Large intestine (tissue), 3 donors: ENCODE data around the gene GOLGA3. TPM values are rescaled to one million over a fixed set of nuclear protein-coding genes. Genes with fewer than 3 reads are reported as not detected.

Experiments
- DNase-seq, 2 donors: peaks; one replicate each; pipeline versions ENCODE4 v3.0.0 to v3.0.0-alpha.2; 2013
- H3K27ac ChIP-seq: one replicate; pipeline ENCODE4 v1.5.1; 2013; ENCODE audit warnings: low read length
- H3K27me3 ChIP-seq: 2 replicates; pipeline ENCODE4 v1.6.1; 2013; ENCODE audit warnings: low read length; ENCODE audit not compliant: control insufficient read depth, insufficient read depth
- H3K36me3 ChIP-seq: 2 replicates; pipeline ENCODE4 v1.6.1; 2013; ENCODE audit warnings: low read length; ENCODE audit not compliant: control insufficient read depth, insufficient read depth
- H3K4me1 ChIP-seq: one replicate; pipeline ENCODE4 v1.6.1; 2013; ENCODE audit warnings: low read length; ENCODE audit not compliant: control insufficient read depth, insufficient read depth
- H3K4me3 ChIP-seq: one replicate; pipeline ENCODE4 v1.5.1; 2013; ENCODE audit warnings: low read length
- H3K9me3 ChIP-seq: one replicate; pipeline ENCODE4 v1.6.1; 2013; ENCODE audit warnings: mild to moderate bottlenecking, low read depth, low read length, moderate library complexity; ENCODE audit not compliant: control insufficient read depth
- WGBS: methylation state at CpG from one replicate; pipeline ENCODE4 v1.1.5; 2013; ENCODE audit warnings: low lambda C conversion rate; ENCODE audit not compliant: insufficient coverage; 5-methylcytosine and 5-hydroxymethylcytosine counted together
- polyA plus RNA-seq: library from polyadenylated mRNA; unstranded; fragments of 120-200 nt; gene quantifications from one replicate; pipeline ENCODE4 v1.2.1, GENCODE V29; 2013

The GOLGA3 gene
- polyA plus RNA-seq, 1 donor: 31.9 TPM

DNA sequence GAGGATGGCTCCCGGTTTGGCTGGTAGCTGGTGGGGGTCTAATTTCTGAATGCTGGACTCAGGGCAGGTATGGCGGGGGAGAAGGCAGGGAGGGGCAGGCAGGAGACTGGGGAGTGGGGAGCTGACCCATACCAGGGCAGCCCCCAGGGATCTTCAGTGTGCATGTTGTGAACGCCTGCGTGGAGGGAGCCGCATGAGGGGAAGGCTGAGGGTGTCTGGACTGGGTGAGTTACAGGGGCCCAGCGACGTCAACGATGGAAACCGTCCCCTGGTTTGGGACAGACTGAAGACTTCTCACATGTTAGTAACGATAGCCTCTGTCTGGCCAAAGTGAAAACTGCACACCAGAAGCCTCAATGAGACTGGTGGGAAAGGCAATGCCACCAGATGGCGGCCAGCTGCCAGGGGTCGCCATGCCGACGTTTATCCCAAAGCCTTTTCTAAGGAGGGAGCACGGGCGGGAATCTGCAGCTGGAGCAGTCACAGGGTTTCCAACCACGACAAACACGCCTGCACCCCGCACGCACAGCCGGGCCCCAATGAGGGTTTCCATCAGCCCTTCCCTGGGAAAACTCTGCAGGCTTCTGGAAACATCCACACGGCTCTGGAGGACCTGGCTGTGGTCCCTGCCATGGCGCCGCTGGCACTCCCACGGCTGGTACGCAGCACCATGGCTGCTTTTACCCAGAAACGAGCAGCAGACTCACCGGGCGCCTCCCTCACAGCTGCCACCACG is 104.0 kb downstream of the GOLGA3 start:
- no peak for DNase-seq
- Histone ChIP-seq H3K4me1 (no peaks in the 10 kb centered on the region), H3K27ac (no peak overlapping the region), H3K27me3 (no peaks in the 10 kb centered on the region), H3K9me3 (peaks cover 5% of the 10 kb centered on the region), H3K4me3 (no peak overlapping the region), H3K36me3 (peaks cover 73% of the 10 kb centered on the region)
- WGBS: no CpG with 5 or more reads among the region's 30 CpGs

DNA sequence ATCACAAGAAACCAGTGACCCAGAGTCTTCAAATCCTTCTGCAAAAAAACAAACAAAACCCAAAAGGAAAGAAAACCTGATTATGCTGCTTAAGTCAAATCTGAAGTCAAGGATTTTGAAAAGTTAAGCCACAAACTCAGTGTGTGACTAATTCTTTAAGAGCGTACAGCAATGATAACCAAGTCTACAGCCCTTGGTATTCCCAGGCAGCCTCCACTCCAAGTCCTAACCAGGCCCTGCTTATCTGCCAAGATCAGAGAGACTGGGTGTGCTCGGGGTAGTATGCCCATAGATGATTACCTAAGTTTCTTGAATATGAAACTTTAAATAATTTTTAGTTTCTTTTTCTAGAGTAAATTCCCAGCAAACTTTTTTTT is 104.9 kb downstream of the GOLGA3 start:
- peaks cover 78% of the 10 kb centered on the region for H3K36me3 ChIP-seq
- no peaks in the 10 kb centered on the region for H3K4me1 ChIP-seq
- no CpG with 5 or more reads among the region's 2 CpGs for WGBS
- H3K27me3 ChIP-seq: no peaks in the 10 kb centered on the region
- peaks cover 5% of the 10 kb centered on the region for H3K9me3 ChIP-seq
- H3K4me3 ChIP-seq: no peak overlapping the region
- DNase-seq: no peak
- H3K27ac ChIP-seq: no peak overlapping the region

DNA sequence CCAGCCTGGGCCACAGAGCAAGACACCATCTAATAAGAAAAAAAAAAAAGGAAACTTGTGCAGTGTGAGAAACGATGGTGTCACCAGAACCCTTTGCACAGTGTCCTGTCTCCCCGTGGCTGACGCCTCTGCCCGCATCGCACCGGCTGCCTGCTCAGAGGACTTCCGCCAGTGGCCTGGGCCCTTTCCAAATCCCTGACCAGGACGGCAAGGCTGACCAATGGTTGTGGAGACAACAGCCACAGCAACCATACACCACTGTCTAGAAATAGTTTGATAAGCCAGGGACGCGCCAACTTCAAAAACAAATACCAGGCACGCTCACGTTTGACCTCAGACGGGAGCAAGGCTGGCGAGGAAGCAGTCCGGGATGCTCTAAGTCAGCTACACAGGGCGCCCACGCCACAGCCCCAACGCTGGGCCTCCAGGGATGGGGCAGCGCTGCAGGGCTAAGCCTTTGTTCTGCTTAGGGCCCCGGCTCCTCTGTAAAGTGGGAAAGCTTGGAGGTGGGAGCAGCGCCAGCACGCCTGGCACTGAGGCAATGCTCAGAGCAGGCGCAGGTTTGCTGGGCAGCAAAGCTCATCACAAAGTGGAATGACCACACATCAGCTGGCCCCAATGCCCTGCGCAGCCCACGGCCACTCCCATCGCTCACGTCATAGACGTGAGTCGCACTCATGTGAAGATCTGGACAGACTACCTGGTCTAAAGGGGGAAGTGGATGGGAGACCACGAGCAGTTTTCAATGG is 105.5 kb downstream of the GOLGA3 start:
- Histone ChIP-seq H3K4me3 (no peak overlapping the region), H3K9me3 (peaks cover 5% of the 10 kb centered on the region), H3K27me3 (no peaks in the 10 kb centered on the region), H3K36me3 (peaks cover 74% of the 10 kb centered on the region), H3K4me1 (no peaks in the 10 kb centered on the region), H3K27ac (no peak overlapping the region)
- DNase-seq: no peak
- WGBS: no CpG with 5 or more reads among the region's 30 CpGs

DNA sequence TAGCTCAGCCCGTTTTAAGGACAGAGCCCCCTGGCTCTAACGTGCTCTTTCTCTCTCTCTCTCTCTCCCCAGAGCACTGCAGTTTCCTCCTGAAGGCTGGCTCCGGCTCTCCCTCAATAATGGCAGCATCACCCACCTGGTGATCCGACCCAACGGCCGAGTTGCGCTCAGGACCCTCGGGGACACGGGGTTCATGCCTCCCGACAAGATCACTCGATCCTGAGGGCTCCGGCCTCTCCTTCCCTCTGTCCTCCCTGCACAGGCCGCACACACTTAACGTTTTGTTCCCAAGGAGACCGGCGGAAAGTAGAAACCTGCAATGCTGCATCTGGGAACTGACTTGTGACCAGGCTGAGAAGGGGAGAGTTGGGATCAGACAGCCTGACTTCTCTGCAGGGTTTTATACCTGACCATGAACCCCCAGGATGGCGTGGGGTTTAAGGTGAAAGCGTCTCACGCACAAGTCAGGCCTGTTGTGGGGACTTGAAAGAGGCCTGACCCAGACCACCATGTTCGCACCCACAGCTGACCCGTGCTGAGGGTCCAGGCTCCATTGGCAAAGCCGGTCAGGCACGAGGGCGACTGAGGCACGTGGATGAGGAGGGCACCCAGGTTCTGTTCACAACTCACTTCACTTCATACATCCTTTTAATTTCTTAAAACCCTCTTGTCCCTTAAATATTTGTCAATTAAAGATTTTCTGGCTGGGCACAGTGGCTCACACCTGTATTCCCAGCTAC is 107.9 kb downstream of the GOLGA3 start:
- H3K27me3 ChIP-seq: no peaks in the 10 kb centered on the region
- DNase-seq: no peak
- no CpG with 5 or more reads among the region's 25 CpGs for WGBS
- H3K4me1 ChIP-seq: no peaks in the 10 kb centered on the region
- H3K9me3 ChIP-seq: peaks cover 9% of the 10 kb centered on the region
- H3K27ac ChIP-seq: no peak overlapping the region
- H3K36me3 ChIP-seq: peaks cover 71% of the 10 kb centered on the region
- H3K4me3 ChIP-seq: no peak overlapping the region

DNA sequence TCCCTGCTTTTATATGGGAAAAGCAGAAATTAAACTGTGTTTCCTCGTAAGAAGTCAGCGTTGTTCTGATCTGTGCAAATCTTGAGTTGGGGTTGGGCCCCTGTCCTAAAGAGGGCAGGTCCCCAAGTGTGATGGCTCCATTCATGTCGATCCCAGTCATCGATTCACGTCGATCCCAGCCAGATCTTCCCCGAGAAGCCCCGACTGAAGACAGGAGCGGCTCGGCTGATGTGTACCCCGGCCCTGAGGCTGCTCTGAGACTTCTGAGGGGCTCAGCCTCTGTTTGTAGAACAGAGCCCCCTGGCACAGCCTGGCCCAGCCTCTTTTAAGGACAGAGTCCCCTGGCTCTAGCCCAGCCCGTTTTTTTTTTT is 108.7 kb downstream of the GOLGA3 start:
- DNase-seq: no peak
- Histone ChIP-seq H3K27ac (no peak overlapping the region), H3K4me1 (no peaks in the 10 kb centered on the region), H3K36me3 (peaks cover 65% of the 10 kb centered on the region), H3K9me3 (peaks cover 9% of the 10 kb centered on the region), H3K27me3 (no peaks in the 10 kb centered on the region), H3K4me3 (no peak overlapping the region)
- no CpG with 5 or more reads among the region's 12 CpGs for WGBS

DNA sequence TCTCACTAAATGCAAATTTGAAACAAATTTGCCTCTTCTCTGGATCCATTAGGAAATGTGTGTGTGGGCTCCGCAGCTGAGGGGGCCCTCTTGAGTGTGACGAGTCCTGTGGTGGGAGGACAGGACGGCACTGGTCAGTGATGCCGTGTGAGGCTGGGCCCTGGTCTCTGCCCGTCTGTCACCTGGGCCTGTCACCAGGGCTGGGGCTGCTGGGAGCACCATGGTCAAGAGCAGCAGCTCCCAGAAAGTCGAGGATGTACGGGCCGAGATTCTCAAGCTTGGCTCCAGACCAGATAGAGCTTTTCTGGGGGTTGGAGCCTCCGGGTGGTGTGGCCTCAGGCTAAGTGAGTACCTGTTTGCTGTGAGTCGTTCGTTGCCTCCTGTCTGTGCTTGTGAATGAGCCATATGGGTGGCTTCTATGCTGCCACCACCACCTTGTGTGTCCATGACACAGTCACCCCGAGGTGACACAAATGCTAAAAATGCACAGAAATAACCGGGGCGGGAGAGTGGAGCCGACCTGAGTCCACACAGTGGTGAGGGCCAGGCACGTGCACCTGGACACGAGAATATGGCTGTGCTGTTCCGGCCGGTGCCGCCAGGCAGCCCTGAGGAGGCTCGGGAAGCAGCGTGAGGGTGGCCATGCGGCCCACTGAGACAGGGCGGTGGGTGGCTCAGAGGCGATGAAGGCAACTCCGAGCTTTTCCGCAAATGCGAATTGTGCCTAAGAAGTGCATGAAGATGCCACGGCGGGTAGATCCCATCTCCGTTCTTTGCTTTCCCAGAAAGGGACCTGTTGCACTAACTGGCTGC is 109.3 kb downstream of the GOLGA3 start:
- Histone ChIP-seq H3K27me3 (no peaks in the 10 kb centered on the region), H3K4me1 (no peaks in the 10 kb centered on the region), H3K36me3 (peaks cover 63% of the 10 kb centered on the region), H3K27ac (no peak overlapping the region), H3K9me3 (peaks cover 9% of the 10 kb centered on the region), H3K4me3 (no peak overlapping the region)
- DNase-seq: no peak
- WGBS: no CpG with 5 or more reads among the region's 31 CpGs

Other genes starting within 250 kb of the GOLGA3 start
- gene LRCOL1, start 218.3 kb downstream of the GOLGA3 start, polyA plus RNA-seq: 0.40 TPM
- gene P2RX2, start 210.1 kb downstream of the GOLGA3 start, polyA plus RNA-seq: 24.1 TPM
- gene POLE, start 141.5 kb downstream of the GOLGA3 start, polyA plus RNA-seq: 48.1 TPM
- 45.5 TPM for gene PXMP2, start 141.3 kb downstream of the GOLGA3 start, polyA plus RNA-seq
- 23.3 TPM for gene PGAM5, start 118.0 kb downstream of the GOLGA3 start, polyA plus RNA-seq
- gene ANKLE2, start 67.0 kb downstream of the GOLGA3 start, polyA plus RNA-seq: 60.2 TPM
- 31.9 TPM for gene CHFR, start 58.7 kb upstream of the GOLGA3 start, polyA plus RNA-seq
- 20.0 TPM for gene ZNF605, start 127.4 kb upstream of the GOLGA3 start, polyA plus RNA-seq
- 14.7 TPM for gene ZNF26, start 157.5 kb upstream of the GOLGA3 start, polyA plus RNA-seq
- 40.2 TPM for gene ZNF84, start 208.6 kb upstream of the GOLGA3 start, polyA plus RNA-seq